HG03196 (cell line): ENCODE results near the gene NCR3LG1.

ENCODE experiments used
- ATAC-seq: cut with Tn5 transposase; IDR thresholded peaks from one replicate; pipeline ENCODE4 v1.9.1; 2021; ENCODE audit not compliant: unreplicated experiment

The NCR3LG1 gene

GRCh38 chr11:17351510-17352176 is at the start of gene NCR3LG1:
NCR3LG1 (plus strand) TSS chr11:17351800; CDS start chr11:17351970, 170 bp downstream.
- no peak for ATAC-seq

GRCh38 chr11:17313349-17314231 is 38.0 kb upstream of the NCR3LG1 start:
- ATAC-seq: no peak

GRCh38 chr11:17314232-17314547 is 37.4 kb upstream of the NCR3LG1 start:
- no peak for ATAC-seq

- ATAC-seq: no peak
These were observed 36.6 kb upstream of the NCR3LG1 start for GRCh38 chr11:17314904-17315426.

- no peak for ATAC-seq
These were observed 22.6 kb upstream of the NCR3LG1 start for GRCh38 chr11:17328871-17329494.

GRCh38 chr11:17331669-17332068 is 19.9 kb upstream of the NCR3LG1 start:
- ATAC-seq: no peak

- no peak for ATAC-seq
These were observed 17.6 kb upstream of the NCR3LG1 start for GRCh38 chr11:17333799-17334586.

- no peak for ATAC-seq
These were observed 8.3 kb upstream of the NCR3LG1 start for GRCh38 chr11:17343257-17343656.

GRCh38 chr11:17343907-17344306 is 7.7 kb upstream of the NCR3LG1 start:
- ATAC-seq: no peak

GRCh38 chr11:17347676-17348075 is 3.9 kb upstream of the NCR3LG1 start:
- ATAC-seq: no peak

- ATAC-seq: no peak
These were observed 987 bp upstream of the NCR3LG1 start for GRCh38 chr11:17350455-17351171.

- ATAC-seq: no peak
These were observed 459 bp upstream of the NCR3LG1 start for GRCh38 chr11:17351172-17351509.

- ATAC-seq: no peak
These were observed 1.6 kb downstream of the NCR3LG1 start for GRCh38 chr11:17352950-17353820.

- ATAC-seq: no peak
These were observed 2.4 kb downstream of the NCR3LG1 start for GRCh38 chr11:17353821-17354600.

- no peak for ATAC-seq
These were observed 3.0 kb downstream of the NCR3LG1 start for GRCh38 chr11:17354601-17354991.

- ATAC-seq: no peak
These were observed 14.9 kb downstream of the NCR3LG1 start for GRCh38 chr11:17366495-17366894.

- no peak for ATAC-seq
These were observed 17.0 kb downstream of the NCR3LG1 start for GRCh38 chr11:17368551-17368950.

GRCh38 chr11:17369094-17369493 is 17.5 kb downstream of the NCR3LG1 start:
- ATAC-seq: no peak
